NCI-H526 (cell line): ENCODE results near the gene URAD.

Experiments
- DNase-seq, 2 experiments: peaks; one replicate each; lab custom pipeline; 2025; lab: John Stamatoyannopoulos, UW

URAD gene

DNA sequence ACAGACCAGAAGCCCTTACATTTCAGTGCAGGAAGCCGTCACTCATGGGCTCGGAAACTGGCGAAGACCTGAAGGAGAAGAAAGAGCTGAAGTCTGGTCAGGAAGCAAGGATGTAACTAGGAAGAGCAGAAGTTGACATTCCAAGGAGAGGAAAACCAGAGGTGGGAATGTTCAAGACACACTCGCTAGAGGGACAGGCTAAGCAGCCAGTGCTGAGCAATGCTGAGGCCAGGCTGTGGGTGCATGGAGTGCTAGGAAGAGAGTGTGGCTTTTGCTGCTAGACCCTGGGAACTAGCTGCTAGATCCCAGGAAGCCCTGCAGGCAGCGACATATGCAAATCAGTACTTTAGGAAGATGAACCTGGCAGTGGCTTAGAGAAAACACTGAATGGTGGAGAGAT is 12.1 kb upstream of the URAD start:
- DNase-seq = peak; percentile 70 to 82

DNA sequence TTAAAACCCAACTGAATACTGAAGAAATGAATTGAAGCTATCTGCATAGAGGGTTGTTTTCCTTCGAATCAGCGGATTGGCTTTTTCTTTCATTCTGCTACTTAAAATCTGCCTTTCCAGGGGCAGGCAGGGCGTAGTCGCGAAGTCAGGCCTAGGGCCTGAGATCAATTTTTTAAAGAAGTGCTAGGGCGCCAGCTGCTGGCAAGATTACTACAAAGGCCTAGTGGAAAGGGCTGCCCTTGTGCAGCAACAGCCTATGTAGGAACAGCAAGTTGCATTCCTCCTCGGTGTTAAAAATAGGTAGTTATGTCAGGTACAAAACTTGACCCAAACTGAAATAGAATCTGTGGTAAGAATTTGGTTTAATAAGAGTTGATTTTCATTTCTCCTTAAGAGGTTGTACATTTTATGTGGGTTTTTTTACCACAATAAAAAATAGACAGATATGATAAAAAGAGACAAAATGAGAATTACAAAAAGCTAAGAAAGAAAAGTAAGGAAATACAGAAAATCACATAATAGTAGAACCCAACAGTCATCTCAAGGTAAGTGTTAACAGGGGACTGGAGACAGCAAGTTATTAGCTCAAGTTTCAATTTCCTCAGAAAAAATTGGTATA is 9.5 kb upstream of the URAD start:
- DNase-seq = peak; percentile 66 to 87

DNA sequence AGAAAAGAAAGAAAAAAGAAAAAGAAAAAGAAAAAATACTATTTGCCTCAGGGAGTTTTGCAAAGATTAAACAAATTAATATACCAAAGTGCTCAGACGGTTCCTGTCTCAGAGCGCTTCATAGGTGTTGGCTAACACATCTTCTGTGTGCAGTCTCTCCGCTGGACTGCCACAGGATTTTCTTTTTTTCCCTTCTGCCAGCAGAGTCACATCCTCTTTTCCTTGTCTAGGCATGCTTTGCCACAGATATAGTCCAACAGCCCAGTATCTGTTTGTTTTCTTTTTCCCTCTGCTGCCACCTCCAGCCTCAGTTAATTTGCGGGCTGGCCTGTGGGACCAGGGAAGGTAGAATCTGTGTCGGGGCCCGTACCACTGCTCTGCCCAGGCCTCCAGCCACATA is 3.4 kb upstream of the URAD start:
- DNase-seq = peak in 1 of 2 experiments; percentile 18

DNA sequence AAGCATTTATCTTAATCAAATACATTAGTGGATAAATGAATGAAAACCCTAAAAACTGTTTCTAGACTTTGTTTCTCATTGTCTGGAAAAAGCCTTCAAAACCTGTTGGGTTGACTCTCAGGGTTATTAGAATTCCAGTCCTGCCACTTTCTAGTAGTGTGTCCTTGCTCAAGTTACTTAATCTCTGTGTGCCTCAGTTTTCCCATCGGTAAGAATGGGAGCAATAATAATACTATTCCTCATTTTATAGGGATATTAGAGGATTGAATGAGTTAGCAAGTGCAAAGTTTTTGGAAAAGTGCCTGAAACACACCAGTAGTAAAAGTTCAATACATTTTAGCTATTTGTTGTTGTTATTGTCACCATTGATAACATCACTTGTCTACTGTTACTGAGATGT is 2.9 kb downstream of the URAD start:
- no peak for DNase-seq

DNA sequence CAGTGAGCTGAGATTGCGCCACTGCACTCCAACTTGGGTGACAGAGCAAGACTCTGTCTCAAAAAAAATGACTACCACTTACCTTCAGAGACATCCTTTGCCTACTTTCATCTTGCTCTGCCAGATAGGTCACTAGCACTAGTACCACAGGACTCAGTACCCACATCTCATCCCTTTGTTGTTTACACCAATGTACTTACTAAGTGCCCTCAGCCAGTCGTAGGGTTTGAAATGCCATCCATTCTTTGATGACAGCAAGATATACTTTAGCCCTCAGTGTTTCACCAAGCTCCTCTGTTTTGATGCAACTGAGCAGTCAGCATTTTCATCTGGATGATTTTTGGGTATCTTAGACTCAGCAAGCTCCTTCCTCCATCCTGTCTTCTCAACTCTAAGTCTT is 6.1 kb downstream of the URAD start:
- no peak for DNase-seq

DNA sequence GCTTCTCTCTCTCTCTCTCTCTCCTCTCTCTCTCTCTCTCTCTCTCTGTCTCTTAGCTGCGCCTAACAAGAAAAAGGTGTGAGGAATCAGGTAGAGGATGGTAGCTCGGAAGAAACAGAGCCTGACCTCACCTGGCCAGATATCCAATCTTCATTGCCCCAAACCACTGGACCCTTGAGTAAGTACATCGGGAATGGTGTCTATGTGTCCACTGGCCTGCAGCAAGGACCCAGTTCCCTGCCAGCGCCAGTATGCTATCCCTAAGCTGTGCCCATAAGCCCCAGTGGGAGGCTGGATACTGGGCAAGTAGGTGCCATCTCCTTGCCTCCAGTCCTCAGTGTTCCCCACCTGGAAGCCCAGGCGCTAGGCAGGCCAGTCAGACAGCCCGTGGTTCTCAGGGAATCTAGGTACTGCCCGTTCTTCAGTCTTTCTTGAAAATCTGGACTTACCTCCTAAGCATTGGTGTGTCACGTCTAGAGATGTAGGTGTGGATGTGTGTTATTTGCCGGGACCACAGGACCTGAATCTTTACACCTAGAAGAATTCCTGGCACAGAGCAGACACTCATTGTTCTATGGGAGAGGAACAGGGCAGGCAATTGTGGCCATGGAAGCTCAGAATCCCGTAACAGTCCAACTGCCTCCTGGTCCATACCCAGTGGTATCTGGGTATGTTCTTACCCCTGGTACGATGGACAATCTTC is 7.3 kb downstream of the URAD start:
- no peak for DNase-seq

DNA sequence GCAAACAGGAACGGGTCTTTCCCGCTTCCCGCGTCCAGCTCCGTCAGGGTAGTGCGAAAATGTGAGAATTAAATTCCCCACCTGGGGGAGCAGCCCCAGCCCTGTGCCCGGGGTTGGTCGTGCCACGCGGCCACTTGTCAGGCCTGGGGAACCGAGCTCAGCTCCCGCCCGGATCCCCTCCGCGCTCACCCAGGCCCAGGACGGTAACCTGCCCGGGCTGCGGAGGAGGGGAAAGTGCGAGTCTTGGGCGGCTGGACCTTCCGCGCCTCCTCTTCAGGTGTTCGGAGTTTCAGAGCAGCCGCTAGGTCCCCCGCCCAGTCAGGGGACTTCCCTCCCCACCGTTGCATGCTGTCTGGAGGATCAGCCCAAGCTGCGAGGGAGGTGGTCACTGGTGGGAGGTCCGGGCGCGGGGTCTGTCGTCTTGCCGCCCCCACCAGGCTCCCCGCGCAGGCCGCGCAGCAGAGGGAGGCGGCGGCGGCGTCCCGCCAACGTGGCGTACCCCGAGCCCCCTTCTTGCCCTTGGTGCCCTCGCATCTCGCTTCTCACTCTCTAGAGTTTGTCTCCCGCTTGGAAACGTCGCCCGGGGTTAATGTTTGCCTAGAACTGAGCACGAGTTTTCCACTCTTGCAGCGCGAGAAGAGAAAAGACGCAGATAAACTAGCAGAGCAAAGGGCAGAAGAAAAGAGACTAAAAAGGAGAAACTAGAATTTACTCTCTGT is 8.1 kb downstream of the URAD start:
- DNase-seq = no peak

DNA sequence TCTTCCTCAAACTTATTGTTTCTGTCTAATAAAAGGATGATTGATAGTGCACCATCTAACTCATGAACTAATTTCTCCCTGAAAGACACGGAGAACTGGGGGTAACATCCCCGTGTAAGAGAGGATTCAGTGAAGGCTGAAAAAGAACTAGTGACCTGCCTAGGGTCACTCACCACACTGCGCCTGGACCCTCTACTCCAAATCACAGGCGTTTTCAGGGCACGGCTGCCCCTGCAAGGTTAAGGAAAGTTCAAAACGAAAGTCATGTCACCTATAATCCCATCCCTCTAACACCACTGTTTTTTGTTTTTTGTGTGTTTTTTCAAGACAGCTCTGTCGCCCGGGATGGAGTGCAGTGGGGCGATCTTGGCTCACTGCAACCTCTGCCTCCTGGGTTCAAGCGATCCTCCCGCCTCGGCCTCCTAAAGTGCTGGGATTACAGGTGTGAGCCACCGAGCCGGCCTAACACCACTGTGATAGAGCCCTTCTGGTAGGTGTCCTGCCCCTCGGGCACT is 8.7 kb downstream of the URAD start:
- DNase-seq = no peak

DNA sequence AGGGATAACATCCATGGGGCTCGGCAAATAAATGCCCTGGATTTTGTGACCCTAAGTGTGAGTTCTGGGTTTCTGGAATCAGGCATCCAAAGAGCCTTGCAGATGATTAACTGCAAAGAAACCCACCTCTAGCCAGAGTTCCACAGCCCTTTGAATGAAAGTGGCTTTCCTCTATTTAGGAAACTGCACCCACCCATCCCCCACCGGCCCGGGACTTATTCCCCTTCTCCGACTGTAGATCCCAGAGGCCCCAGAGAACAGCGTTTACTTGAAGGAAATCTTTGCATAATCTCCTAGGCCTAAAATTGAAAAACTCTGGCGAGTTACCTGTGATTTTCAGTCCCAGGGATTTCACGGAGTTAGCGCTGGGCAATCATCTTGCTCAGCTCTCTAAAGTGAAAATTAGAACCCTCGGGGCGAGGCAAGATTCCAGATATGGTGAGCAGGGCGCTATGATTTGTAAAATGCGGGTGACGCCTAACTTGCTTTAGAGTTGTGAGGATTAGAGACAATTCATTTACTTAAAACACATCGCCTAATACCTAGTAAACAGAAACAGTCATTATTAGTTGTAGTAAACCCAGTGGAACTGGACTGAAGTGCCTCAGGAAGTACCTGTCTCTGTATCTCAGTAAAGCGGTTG is 9.4 kb downstream of the URAD start:
- no peak for DNase-seq

DNA sequence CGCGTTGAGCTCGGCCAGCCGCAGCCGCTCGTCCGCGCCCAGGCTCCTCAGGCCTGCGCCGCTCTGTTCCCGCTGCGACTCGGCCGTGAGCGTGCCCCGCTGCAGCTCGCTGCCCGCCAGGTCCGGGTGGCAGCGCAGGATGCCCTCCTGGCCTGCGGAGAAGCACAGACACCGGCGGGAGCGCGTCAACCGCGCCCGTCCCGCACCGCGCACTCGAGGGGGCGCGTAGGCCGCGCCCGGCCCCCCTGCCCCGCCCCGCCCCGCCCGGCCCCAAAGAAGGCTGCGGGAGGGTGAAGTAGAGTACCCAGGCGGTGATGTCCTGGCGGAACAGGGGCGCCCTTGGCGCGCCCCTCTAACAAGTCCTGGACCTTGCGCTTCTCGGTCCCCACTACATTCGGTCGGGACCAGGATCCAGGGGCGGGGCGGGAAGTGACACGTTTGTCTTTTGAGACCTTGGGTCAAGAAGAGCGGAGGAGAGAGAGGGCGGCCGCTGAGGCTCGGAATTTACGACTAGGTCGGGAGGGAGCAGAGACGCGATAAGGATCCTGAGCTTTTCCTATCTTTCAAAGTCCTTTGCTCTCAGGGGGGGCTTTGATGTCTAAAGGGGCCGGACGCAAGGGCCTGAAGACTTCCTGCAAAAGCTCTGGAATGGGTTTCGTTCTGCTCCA is 10.1 kb downstream of the URAD start:
- DNase-seq = no peak

DNA sequence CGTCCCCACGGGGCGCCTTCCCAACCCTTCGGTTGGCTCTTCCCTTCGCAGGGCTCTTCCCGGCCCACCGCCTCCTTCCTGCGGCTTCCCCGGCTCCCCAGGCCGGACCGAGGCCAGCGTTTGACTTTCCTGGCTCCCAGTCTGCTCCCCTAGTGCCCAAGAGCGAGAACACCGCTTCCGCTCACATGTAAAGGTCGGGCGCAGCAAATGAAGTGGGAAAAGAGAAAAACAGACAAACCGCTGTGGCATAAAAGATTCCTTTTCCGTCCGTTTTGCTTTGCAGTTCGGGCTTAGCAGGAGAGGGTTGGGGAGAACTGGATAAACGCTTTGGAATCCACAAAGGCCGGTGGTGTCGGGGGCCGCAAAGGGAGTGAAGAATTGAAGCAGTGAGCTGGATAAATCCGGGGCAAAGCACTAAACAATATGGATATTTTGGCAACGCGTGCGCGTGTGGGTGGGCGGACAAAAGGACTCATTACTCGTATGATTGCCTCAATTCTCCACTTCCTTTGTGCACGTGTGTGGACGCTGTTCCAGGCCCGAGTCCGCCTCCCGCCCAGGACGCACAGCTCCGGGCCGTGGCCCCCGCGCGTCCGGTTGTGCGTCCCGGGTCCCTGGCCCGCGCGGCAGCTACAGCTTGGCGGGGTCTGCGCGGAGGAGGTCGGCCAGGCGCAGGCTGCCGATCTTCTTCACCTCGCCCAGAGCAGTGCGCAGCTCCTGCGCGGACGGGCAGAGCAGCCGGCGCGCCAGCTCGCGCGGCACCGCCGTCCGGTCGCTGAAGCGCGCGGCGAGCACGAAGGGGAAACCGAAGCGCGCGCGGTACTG is 10.8 kb downstream of the URAD start:
- no peak for DNase-seq

DNA sequence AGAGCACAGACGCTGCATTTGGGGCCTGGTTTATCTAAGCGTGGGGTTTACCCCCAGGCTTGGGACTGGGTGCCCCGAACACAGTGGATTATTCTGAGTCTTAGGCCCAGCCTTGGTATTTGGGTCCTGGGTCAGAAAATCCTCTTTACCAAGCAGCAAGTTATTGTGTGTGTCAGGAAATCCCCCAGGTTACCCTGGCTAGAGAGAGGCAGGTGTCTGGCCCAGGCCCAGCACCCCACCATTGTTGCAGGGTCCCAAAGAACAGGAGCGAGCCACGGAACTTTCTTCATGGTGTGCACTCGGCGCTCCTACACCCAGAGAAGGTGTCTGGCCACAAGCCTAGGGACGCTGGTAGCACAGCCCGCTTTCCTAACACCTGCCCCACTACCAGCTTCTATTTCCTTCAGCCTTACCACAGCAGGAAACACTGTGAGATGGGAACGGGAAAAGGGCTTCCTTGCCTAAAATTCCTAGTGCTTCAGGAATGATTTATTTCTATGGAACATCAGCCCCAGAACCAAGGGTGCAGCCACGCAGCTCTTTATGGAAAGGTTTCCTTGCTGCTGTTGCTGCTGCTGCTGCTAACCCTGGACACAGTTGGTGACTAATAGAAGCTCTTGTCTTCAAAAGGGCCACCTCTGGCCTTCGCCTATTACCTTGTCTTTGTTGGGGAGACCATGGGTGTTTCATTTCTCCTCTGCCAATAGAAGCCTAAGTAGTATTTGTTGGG is 12.0 kb downstream of the URAD start:
- no peak for DNase-seq

DNA sequence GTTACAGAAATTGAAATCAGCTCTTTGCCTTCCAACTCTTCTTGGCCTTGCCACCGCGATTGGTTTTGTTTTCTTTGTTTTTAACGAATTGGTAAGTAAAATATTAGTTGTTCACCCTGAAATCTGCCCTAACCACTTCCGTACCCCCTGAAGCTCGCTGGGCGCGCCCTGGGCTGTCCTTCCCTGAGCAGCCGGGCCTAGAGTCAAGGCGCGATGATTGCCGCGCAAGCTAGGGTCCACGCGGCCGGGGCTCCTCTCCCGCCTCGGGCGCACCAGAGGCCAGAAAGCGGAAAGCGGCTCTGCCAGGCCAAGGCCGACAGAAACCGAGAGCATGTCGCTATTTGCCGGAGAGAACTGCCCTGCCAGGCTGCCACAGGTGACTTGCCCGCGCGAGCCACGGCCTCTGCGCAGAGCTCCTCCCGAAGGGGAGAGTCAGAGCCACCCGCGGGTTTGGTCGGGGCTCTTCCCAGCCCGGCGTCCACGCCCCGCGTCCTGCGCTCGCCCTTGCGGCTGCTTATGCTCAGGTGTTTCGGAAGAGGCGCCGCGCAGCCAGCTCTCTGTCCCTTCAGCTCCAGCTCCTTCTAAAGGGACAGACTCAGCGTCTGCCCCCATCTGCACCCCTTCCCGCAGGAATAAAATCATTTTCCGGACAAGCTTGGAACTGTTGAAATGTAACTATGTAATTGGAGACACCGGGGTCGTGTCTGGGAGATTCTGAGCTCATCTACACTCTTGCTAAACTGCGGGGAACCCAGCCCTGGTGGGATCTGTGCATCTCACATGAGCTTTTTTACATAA is 12.7 kb downstream of the URAD start:
- DNase-seq = no peak

DNA sequence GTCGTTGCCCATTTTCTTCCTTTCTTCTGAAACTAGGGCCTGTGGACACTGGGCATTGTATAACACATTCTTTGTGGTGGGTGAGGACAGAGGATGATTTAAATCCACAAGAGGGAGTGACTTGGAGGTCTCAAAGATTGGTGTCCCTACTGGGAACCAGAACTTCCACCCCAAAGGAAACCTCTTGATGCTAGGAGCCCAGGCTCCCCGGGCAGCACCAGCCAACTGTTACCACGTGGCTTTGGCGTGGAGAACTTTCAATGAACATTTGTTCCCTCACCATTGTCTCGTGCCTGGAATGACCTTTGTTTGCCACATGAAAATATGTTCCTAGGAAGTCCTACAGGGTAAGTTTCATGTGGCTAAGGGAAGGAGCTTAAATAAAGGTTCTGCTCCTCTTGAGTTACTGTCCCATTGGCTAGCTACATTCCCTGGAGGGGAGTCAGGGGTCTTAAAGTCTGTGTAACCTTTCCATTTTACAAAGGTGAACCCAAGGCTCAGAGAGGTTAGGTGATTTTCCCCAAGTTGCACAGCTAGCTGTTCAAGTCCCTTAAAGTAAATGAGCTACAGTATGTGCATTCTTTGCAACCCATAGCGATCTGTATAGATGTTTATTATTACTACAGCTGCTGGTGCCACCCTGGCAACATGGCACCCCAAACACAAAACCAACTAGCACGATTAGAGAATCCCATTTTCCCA is 14.4 kb downstream of the URAD start:
- no peak for DNase-seq

DNA sequence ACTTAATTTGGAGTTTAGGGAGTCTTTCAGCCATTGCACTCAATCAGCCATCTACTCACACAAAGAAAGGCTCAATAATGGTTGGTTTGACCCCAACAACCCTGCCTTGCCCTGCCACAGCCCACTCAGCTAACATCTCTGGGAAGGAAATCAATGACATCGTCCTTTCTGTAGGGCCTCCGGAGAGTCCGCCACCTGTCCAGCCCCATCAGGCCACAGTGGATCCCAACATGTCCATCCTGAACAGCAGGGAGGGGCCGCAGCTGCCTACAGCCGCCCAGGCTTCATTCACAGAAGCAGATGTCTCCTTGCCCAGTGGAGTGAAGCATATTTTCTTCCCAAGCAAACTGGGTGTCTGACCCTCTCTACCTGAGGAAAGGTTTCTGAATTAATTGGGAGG is 15.2 kb downstream of the URAD start:
- no peak for DNase-seq

DNA sequence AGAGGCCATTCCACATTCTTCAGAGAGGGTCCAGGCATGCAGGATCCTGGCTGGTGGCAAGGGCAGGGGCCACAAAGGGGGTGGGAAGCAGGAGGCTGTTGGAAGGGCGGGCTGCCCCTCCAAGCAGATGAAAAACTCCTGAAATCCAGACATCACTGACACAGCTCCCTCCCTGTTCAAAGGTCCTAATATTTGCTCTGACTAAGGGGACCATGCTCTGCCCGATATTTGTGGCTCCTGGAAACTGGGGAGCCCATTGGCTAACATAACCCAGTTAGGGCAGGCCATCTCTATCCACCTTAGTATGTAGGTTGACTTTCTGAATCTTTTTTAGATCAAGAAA is 16.0 kb downstream of the URAD start:
- DNase-seq = no peak

DNA sequence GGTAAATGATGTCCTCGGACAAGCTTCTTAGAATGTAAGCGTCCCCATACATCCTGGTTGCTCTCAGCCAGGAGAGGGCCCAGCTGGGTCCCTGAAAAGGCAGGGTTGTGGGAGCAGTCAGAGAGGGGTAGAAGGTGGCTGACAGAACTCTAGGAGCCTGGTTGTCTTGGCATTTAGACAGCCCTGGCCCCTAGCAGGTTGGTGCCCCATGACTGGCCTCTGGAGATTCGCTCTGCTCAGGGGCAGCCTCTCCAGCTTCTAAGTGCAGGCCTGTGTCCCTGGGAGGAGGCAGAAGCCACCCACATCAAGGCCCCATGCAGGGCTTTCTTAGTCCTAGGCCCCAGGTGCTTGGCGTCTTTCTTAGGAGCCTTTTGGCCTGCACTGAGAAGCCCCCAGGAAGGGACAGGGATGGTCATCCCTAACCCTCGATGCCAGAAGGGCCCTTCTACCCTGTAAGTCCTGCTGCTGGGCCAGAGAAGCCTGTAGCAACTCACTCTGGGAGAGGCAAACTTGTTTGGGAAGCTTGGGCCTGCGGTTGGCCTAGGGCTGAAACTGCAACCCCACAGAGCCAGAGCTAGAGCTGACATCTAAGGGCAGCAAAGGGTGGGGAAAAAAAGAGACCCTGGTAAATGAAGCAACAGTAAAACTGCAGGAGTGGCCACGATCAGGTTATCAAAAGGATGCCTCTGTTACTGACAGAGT is 16.6 kb downstream of the URAD start:
- DNase-seq = no peak

DNA sequence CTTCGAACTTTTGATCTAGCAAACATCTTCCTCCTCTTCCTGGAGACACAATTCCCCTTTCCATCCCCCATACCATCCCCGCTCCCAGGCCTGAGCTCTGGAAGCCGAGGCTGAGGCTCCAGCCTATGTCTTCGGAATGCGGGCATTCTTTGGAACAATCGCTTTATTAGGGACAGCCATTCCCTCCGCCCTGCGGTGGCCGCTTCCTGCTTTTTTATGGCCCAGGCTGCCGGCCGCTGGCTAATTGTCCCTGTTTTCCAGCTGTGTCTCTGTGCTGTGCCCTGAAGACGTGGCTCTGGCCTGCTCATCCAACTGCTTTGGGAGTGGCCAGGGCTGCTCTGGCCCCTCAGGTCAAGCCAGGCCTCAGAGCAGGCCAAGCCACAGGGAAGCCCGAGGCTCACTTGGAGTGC is 17.3 kb downstream of the URAD start:
- DNase-seq = no peak
